HPDE6-E6E7 (cell line): Measurements from ENCODE around the gene SCYL3.

Experiments
- DNase-seq: peaks from one replicate; pipeline ENCODE4 v3.0.0; 2011; ENCODE audit warnings: missing footprints; ENCODE audit errors: extremely low spot score

SCYL3 gene

DNA sequence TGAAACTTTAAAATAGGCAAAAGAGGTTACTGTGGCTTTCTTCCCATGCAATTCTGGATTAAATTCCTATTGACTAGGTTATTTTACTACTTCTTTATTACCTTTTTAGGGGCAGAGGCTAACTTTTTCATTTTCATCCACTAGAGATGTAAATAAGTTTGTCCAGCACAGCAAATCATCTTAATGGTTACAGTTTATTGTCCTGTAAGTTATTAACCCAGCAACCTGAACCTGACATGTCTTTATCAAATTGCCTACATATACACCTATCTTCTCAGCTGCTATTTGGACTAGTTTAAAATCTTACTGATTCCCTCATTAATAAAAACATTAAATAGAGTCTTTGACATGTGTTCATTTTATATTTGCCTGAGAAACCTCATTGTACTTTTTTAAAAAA is 6.9 kb upstream of the SCYL3 start:
- DNase-seq: no peak

DNA sequence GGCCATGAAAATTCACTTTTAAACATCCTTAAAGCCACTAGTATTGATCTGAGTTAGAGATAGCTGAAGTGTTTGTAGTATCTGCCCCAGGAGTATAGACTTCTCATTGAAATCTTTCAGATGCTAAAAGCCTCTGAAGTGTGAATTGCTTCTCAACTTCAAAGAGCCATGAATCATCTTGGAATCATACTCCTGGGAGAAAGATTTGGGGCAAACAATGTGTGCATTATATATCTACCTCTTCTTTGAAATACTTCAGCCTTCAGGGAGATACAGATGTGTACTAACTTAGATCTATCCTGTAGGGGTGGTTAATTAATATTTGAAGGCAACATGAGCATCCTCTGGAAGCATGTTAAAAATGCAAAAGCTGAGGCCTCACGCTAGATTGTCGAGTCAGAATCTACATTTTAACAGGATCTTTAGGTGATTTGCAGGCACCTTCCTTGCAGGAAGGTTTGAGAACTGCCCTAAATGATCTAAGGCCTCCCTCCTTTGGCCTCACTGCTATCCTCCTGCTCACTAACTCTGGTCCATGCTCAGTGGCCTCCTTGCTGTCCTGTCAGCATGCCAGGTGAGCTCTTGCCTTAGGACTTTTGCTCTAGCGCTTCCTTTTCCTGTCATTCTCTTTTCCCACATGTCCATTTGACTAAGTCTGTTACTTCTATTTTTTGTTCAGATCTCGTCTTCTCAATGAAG is 6.0 kb upstream of the SCYL3 start:
- DNase-seq: no peak

DNA sequence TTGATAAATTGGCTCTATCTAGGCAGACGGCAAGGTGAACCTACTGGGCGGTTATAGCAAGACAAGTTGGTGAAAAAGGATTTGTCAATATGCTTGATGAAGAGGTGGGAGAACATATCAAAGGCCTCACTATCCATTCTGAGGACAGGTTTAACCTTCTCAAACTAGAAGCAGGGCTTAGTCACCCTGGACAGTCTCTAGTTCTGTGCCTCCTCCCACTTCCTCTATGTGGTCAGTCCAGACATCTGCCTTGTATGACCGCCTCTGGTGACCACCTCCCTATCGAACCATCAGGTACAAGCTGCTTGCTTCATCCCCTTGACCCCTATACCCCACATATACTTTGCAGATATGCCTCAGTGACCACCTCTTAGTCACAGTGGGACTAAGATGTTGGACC is 2.3 kb upstream of the SCYL3 start:
- no peak for DNase-seq

DNA sequence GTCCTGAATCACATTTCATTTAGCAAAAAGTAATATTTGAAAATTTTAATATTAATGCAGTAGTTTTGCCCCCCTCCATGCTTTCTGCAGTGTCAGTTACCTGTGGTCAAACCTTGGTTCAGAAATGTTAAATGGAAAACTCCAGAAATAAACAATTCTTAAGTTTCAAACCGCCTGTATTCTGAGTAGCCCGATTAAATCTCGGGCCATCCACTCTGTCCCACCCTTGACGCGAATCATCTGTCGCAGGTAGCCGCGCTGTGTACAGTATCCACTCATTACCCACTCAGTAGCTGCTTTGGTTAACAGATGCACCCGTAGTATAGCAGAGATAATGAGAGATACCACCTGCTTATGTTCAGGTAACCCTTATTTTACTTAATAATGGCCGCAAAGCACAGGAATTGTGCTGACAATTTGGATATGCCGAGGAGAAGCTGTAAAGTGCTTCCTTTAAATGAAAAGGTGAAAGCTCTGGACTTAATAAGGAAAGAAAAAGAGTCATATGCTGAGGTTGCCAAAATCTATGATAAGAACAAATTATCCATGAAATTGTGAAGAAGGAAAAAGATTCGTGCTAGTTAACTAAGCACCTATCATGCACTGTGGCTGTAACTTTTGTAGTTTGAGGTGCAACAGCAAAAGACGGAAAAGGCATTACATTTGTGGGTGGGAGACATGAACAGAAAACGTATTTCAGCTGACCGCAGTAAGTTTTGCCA is 889 bp upstream of the SCYL3 start:
- no peak for DNase-seq

DNA sequence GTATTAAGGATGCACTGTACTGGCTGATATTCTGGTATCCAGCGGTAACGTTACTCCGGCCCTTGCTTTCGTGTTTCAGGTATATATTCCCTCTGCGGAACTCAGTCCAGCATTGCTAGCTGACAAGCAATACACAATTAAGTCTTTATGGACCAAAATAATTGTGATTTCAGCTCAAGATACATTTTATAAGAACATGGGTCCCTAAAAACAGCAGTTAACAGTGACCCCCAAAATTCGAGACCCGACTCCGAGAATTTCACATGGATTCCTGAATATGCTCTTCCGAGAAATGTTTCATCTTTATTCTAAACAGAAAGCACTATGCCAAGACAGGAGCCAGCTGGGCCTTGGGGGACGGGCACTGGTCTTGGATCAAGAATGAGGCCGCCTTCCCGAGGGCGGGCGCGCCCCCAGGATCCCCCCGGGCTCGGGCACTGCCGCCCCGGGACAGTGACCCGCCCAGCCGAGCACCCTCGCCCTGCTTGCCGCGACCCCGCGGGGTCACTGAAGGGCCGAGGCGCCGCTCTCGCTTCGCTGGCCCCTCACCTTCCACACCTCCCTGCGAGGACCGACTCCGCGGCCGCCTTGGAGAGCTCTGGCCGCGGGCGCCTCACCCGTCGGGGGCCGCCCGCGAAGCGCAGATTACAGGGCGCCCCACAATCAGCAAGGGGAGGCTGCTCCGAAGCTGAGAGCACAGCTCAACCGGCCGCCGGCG is 610 bp downstream of the SCYL3 start:
- no peak for DNase-seq

DNA sequence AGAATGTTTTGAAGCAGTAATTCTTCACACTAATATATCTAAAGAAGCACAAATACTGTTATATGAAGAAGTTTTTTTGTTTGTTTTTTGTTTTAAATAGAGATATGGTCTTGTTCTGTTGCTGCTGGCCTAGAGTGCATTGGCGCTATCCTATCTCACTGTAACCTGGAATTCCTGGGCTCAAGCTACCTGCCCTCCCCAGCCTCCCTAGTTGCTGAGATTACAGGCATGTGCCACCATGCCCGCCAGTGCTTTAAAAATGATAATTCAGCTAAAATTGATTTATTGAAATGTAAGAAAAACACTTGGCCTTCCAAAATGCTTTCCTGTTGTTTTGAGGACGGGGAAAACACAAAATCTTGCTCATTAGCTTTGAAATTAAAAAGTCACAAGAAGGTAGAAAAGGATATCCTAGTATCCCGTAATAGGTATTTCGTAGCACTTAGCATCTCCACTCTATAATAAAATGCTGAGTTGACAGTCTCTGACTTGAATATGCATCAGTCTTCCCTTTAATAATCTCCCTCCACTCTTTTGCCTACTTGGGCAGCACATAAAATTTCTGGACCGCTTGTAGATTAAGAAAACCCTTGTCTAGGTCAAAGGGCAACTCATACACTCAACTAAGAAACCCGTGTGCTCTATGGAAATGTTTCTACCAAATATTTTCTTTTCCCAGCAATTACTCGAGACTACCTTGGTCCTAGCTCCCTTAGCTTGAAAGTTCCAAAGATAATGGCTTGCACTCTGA is 1.3 kb downstream of the SCYL3 start:
- DNase-seq: no peak

DNA sequence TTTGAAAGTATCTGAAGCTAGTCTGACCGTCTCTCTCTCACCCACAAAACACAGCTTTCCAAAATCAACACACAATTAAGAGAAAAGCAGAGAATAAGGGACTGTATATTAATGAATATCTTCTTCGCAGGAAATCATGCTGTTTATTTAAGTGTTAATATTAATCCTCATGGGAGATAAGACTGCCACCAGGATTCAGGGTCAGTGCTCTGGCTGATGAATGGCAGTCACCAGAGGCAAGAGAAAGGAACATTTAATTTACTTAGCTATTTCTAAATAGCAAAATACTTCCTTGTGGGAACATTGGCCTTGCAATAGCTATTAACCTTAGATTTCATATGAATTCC is 2.2 kb downstream of the SCYL3 start:
- no peak for DNase-seq

DNA sequence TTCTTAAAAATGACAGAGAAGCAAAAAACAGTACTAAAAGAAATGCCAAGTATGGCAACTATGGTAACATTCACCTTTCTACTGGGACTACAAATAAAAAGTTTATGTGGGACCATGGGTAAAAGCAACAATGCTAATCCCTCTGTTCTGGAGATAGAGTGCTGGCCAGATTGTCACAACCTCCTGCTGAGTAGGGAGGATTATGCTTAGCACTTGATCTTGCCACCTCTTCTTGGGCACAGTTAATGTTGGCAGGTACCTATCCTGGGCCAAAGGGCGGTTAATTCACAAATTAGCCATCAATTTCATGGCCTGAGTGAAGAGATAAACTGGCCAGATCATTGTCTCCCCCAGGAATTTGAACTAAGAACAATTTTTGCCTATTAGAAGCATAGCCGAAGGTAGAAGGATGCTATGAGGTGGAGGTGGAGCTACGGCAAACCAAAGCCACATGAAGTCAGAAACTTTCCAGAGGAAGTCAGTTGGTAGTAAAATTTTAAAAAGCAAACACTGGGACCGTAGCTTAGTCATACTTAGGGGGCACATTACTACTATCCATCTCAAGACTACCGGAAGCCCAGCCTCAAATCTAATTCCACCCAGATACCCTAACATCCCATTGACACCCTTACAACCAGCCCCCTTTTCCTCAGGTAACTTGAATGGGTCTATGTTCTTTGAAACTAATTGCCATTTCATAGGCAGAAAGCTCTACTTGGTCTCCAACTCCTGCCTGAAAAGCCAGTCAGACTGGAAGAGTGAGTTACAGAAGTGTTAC is 2.7 kb downstream of the SCYL3 start:
- peak; percentile 27 for DNase-seq

DNA sequence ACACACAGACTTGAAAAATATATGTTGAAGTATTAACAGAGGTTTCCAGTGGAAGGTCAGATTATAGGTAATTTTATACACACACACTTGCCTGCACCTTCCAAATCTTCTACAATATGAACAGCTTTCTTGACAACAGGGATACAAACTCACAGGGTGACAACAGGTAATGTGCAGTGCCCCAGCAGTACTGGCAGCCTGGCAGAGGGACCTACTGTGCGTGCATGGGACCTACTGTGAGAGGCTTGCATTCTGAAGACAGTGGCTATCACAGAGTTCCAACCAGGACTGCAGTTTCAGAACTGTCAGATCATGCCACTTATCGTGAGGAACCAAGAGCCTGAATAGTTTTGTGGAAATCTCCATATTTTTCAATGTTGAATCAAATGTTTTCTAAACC is 3.8 kb downstream of the SCYL3 start:
- no peak for DNase-seq

DNA sequence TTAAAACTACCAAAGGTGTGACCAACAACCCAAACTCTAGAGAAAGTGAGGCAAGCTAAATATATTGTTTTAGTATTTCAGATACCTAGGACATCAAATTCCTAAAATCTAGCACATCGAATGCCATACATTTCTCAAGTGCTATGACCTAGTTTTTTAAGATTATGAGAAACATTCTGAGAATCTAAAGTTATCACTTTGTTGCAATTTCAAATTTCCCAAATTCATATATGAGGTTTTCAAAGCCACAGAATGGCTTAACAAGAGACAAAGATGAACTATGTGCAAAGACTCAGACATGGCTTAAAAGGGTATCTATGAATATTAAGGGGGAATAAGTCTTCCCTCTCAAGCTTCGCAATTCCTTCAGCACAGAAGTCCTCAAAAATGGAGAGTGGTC is 6.8 kb downstream of the SCYL3 start:
- no peak for DNase-seq

DNA sequence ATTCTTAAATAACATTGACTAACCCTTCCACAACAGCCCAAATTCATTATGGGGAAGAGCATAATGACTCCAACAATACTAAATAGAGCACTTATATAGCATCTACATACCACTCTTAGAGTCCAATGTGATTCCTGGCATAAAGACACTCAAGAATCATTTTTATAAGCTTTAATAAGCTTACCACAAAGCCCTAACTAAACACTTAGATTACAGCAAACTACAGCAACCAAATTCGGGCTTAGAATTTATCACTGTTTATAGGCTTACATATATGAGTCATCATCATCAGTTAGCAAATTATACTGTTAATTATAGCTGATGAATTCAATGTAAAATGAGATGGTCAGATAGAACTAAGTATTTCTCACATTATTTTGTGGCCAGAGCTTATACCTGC is 7.3 kb downstream of the SCYL3 start:
- DNase-seq: no peak

DNA sequence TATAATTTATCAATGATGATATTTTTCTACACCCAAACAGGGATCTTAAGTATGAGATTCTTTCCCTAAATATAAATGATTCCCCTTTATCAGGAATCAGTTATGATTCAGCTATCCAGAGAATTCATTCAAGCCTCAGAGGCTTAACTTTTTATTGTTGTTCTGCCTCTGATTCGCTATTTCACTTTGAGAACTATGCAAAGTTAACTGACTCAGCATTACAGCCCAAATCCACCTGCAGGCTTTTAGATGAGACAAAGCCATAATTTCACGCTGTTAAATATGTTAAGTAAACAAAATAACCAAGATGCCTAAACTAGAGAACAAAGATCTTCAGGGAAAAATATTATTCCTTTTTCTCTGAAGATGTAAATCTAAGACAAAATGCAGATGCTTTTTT is 8.5 kb downstream of the SCYL3 start:
- no peak for DNase-seq

DNA sequence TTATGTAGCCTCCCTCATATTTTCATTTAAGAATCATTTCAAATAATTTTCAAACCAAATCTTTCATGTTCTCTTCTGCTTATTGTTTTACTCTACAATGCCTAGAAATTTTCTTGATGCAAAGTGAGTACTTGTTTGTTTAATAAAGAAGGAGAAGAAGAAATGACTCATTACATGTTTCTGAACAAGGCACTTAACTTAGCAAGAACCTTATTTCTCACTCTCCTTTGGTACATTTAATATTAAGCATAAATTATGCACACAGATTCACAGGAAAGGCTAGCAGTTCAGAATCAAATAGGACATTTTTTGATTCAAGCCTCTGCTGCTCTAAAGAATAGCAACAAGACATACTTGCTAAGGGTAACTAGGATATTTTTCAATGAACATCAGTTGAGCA is 9.1 kb downstream of the SCYL3 start:
- no peak for DNase-seq

DNA sequence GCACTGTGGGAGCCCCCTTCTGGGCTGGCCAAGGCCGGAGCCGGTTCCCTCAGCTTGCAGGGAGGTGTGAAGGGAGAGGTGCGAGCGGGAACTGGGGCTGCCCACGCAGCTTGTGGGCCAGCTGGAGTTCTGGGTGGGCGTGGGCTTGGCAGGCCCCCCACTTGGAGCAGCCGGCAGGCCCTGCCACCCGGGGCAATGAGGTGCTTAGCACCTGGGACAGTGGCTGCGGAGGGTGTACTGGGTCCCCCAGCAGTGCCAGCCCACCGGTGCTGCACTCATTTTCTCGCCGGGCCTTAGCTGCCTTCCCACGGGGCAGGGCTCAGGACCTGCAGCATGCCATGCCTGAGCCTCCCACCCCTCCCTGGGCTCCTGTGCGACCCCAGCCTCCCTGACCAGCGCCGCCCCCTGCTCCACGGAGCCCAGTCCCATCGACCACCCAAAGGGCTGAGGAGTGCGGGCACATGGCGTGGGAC is 11.6 kb downstream of the SCYL3 start:
- no peak for DNase-seq

DNA sequence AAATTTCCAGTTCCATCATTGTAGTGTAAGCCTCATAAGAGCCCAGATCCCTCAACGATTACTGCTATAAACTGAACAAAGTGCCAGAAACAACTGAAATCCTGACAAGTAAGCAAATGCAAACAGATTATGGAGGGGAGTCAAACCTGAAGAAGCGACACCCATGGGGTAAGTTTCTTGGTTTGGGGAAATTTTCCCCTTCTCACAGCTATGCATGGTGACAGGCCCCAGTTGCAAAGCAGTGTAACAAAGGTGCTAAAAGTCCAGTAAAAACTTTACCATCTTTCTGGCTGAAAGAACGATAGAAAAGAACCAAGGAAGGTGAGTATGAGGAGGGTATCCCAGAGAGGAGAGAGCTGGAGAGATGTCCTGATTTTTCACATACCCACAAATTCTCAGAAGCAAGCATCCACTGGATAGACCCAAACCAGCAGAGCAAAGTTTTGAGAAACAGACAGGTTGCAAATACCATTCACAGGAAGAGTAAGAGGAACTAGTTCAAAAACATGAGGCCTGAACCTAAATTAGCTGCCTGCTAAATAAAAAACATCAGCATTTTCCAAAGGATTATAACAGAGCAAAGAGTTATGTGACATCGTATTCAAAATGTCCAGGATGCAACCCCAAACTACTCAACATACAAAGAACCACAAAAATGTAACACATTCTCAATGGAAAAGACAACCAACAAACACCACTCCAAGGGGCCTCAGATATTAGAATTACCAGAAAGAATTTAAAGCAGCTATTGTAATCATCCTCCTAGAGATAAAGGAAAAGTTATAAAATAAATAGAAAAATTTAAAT is 14.5 kb downstream of the SCYL3 start:
- DNase-seq: no peak

DNA sequence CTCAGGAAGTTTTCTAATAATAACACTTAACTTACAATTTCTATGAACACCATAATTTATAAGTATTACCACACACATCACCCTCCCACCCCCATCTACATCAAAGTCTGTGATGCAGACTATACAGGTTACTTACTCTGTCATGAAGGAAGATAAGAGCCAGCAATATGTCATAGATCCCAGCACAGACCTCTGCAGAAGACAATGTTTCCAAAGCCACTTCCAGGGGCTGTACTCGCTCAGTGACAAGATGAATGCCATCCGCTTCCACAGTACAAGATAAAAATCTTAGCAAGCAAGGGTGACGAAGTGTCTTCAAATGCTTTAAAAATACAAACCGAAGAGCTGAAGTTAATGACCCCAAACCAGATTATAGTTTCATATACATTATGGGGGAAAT is 15.2 kb downstream of the SCYL3 start:
- DNase-seq: no peak

DNA sequence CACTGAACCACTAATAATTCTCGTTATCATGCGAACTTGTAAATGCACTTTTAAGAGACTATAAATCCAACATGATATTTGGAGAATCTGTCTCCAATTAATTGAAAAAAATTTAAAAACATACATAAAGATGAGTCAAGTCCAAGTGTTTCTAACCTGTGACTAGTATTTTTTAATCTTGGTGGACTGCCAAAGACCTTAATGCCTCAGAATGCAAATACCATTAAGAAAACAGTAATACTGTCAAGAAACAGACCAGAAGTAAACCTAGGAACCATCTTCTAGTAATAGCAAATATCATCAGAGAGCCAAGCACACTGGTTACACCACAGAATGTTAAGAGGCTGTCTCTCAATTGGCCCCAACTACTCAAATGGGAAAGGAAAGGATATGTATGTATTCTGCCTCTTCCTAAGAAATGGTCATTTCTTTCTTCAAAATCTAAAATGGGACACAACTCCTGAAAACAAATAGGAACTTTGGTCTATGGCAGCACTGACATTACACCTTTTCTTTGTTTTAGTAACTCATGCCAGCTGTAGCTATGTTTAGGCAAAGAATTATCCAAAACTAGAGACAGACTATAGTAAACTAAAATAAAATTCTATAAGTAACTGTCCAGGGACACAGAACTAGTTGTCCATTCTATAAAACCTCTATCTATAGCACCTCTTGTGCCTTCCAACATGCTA is 15.8 kb downstream of the SCYL3 start:
- no peak for DNase-seq

DNA sequence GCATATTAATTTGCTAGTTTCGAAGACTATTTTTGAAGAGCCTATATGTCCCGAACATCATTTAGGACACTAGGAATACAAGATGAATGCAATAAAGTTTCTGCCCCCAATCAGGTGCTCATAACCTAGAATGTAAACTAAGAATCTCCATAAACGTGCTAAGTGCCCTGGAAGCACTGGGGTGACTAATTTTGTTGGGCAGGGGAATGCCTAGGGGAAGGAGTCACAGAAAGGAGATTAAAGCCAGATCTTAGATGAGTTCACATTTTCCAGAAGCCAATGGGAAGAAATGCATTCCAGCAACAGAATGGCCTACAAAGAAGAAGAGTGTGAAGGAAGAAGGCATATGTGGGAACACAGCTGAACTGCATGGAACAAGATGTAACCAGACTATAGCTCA is 19.5 kb downstream of the SCYL3 start:
- no peak for DNase-seq

DNA sequence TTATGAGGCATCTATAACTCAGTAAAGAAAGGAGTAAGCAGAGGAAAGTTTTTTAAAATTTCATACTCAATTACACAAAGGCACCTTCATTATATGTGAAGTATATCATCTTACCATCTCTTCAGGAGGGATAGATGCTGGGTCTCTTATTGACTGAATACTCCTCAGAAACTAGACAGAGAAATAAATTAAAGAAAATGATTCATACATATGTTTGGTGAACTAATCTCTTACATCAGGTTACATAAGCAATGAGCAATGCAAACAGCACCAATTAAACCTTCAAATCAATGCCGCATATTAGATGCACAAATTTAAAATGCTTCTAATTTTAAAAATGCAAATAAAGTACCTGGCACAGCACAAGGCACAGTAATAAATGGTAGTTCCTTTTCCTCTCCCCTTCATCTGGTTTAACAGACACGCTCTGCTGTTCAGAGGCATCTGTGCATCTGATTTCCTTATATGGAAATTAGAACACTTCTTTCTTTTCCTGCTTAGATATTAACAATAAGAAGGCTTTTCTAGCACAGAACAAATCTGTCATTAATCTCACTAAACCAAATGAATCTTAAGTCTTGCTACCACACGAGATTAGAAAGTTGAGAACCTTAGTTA is 20.0 kb downstream of the SCYL3 start:
- DNase-seq: no peak

DNA sequence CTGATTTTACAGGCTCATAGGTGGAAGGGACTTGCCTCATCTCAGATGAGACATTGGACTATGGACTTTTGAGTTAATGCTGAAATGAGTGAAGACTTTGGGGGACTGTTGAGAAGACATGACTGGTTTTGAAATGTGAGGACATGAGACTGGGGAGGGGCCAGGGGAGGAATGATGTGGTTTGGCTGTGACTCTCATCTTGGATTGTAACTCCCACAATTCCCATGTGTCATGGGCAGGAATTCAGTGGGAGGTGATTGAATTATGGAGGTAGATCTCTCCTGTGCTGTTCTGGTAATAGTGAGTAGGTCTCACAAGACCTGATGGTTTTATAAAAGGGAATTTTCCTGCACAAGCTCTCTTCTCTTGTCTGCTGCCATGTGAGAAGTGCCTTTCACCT is 20.8 kb downstream of the SCYL3 start:
- no peak for DNase-seq
